GM10847 (cell line): ENCODE measurements around the gene KIF26B.

Experiments used
- POLR2A ChIP-seq: IDR thresholded peaks from 2 replicates; pipeline ENCODE4 v1.6.1; 2011; ENCODE audit not compliant: insufficient read length; ENCODE audit errors: extremely low read depth

The KIF26B gene

DNA sequence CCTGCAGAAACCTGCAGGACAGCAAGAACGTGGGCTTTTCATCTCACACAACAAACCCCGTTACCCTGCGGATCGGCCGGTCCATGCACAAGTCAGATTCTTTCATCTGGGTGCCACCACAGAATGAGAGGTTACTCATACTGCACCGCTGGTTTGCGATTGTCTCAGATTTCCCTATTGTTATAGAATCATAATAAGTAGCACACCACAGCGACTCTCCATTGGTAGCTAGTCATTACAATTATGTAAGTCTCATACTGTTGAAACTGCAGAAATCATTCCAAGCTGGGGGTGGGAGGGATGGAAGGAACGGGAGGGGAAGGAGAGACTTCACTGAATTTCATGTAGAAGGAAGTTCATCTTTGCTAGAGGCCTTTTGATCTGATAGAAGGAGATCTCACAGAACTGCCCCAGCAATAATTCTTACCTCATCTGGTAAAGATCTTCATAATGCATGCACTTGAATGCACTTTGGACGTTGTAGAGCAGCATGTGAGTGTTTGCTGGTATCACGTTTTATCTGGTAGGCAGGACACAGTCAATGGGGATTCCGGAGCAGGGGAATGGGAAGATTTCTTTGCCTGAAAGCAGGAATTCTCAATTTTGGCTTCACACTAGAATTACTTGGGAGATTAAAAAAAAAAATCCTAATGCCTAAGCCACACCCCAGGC, 221.1 kb downstream of the KIF26B start:
- no peak for TF ChIP-seq POLR2A

DNA sequence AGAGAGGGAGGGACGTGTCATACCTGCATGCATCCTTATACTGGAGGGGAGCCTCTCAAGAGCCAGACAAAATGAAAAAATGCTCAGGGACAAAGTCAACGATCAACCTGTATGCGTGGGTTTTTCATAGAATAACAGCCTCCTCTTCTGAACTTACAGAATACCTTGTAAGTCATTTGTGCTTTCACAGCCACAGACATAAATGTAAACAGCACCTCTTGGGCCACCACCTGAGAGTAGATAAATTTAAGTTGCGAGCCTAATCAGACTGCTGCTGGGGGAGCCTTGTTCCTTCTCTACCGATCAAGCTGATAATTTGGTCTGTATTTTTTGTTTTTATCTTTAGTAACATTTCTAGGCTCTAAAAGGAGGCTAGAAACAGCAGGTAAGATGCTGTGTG, 223.1 kb downstream of the KIF26B start:
- no peak for TF ChIP-seq POLR2A

DNA sequence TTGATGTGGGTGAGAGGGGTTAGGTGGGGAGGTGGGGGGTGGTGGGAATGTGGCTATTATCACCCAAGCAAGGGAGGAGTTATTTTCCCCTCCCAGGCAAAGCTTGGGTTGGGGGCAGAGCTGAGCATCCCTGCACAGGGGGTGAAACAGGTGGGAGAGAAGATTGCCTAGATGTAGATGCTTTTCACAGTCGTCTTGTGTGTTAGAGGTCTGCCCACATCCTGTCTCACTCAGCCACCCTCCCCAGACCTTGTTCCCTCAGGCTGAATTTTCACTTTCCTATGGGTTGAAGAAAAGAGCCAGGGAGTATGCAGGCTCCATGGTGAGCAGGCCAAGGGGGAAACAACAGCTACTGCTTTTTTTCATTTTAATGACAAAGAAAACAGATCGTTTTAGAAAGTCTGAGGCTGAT, 223.5 kb downstream of the KIF26B start:
- no peak for TF ChIP-seq POLR2A

DNA sequence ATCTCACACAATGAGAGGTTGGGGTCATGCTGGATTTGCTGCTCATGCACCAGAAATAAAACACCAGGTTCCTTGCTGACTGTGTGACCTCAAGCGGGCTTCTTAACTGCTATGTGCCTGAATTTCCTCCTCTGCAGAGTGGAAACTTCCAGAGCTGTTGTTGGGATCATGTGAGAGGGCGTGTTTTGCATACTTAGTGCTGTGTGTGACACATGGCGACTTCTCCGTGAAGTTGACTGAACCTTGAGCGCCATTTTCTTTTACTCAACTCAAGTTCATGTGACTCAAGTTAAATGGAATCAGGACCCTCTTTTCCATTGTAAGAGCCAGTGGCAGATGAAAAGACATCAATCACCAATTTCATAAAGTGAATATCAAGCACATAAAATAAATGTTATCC, 224.0 kb downstream of the KIF26B start:
- no peak for TF ChIP-seq POLR2A

DNA sequence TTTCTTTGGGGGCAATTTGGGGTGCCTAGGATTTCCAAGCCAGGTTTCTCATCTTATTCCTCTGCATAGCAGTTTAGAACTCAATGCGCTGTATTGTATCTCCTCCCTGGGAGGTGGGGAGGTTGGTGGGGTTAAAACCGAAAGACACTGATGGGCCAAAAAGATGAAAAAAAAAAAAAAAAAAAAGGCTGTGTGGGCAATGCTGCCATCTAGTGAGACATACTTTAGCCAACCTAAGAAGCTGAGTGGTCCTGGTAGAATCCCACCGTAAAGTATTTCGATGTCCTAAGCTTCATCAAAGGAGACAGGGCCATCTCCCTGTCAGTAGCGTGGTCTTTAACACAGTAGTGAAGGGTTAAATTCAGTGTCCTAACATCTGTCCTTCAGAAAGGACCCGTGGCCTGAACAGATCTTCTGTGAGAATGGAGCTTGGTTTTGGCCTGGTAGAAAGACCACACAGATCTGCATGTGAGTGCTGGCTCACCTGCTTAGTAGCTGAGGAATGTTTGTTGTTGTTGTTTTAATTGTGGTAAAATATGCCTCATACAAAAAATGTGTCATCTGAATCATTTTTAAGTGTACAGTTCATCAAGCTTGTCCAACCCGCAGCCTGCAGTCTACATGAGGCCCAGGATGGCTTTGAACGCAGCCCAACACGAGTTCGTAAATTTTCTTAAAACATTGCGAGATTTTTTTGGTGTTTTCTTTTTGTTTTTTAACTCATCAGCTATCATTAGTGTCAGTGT, 226.2 kb downstream of the KIF26B start:
- TF ChIP-seq POLR2A = no peak

DNA sequence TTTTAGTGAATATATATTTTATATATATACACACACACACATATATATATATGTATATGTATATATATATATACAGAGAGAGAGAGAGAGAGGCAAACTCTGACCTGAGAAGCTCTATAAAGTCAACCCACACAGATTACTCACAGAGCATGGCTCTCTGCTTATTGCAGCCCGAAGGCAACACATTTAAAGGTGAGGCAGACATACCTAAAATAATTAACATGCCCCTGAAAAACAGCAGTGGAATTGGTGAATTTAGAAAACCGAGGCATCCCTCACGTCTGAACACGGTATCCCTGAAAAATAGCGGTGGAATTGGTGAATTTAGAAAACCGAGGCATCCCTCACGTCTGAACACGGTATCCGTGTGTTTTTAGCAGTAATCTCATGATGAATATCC, 228.2 kb downstream of the KIF26B start:
- no peak for TF ChIP-seq POLR2A

DNA sequence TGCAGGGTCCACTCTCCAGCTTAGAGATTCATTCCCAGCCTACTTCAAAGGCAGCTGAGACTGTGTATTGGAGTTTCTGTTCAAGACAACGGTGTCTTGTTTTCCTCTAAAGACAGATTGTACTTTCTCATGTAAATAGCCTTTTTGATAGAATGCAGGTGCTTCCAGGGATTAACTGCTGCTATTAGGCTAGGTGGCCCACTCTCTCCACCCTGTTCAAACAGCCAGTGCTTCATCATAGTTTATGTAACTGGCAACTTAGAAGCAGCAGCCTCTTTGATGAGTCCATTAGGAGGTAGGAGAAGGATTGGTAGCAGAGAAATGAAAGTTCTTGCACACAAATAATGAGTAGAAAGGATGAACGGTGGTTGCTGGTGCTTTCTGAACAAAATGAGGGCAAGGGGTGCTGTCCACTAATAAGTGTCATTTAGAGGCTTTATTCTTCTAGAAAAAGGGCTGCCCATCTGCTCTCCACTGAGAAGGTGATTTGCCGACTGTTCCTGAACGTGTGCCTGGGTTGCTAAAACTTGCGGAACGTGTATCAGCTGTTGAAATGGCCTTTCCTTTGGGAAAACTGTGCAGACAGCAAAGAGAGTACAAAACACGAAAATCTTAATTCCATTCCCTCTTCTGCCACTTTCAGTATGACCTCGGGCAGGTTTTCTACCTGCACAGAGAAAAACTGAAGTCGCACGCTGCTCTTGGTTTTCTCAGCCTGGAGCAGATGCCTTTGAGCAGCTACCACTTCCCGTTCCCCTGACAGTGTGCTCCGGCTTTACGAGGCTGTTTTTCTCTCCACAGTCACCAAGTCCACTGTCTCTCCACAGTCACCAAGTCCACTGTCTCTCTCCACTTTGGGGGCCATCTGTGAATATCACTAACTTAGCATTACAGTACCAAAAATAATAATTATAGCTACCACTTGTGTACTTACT, 228.9 kb downstream of the KIF26B start:
- no peak for TF ChIP-seq POLR2A

DNA sequence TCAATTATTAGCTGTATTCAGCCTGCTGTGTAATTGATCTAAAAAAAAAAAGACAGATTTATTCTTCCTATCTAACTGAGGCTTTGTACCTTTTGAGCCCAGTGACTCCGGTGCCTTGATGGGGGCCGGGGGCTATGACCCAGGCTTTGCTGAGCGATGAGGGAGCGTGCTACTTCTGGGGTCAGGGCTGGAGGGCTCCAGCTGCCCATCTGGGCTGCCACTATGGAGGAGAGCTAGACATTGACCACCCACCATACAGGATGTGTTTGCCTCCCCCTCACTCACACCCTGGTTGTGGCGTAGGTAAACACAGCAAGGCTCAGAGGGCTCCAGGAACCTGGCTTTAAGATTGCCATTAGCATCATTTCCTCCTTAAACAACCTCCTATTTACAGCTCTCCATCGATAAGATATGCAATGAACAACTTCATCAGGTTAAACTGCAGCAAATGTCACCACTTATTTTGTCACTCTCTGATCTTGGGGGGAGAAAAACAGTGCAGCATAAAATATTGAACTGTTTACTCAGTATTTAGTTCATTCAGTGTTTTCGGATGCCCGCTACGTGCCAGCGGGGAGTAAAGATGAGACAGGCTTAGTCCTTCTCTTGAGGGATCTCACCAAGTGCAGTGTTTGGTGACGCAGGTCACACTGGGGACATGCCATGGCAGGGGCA, 231.6 kb downstream of the KIF26B start:
- TF ChIP-seq POLR2A = no peak

DNA sequence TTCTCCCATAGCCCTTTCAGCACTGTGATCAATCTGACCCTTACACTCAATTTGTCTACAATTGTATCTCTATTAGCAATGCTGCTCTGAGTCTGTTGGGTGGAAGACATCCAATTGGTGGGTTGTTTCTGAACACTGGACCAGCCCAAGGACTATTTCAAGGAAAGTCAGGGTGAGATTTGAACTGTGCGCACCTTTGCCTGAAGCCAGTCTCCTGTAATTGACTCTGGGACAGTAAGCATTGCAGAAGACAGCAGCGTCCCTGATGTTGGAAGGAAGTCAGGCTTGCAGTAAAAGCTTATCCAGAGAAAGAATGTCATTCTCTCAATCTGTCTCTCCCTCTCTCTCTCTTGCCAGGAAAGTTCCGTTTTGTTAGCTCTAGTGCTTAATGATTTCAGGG, 233.9 kb downstream of the KIF26B start:
- no peak for TF ChIP-seq POLR2A

DNA sequence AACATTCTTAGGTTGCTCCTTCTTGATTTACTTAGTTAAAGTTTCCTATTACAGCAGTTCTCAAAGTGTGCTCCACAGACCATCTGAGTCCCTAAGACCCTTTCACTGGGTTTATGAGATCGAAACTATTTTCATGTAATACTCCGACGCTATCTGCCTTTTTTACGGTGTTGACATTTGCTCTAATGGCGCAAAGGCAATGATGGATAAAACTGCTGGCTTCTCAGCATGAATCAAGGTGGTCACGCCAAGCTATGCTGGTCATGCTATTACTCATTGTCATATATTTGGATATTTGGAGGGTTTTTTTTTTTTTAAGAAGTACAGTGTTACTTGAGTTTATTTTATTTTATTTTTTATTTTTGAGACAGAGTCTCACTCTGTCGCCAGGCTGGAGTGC, 235.1 kb downstream of the KIF26B start:
- TF ChIP-seq POLR2A = no peak

DNA sequence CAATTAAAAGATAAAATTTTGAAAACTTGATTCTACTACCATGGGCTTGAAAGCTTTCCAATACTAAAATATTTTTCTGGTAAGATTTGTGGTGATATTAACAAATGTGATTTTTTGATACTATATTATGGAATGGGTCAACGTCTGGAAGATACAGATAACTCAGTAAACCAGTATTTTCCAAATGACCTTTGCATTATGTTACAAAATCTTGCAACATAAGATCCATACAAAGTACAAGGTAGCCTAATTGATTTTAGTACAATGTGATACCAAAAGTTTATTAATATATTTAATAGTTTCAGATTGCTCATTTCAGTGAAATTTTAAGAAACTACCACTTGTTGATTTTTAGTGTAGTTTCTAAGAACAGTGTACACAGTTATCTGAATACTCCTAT, 236.2 kb downstream of the KIF26B start:
- no peak for TF ChIP-seq POLR2A

DNA sequence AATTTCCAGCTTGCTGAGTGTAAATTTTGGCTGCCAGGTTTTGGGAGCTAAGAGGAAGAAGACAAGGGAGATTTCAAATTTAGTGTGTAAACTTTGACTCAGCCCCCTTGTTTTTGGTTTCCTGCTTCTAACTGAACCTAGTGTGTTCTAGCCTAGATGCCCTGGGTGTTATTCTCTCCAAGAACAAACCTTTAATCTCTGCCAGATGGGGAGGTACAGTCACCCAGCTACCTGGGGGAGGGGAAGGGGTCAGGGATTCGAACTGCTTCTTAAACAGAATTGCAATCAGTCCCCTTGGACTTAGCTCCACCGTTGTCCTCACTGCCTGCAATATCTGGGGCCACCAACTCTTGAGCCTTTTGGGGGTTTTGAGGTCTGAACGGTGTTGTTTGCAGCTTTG, 238.9 kb downstream of the KIF26B start:
- no peak for TF ChIP-seq POLR2A

DNA sequence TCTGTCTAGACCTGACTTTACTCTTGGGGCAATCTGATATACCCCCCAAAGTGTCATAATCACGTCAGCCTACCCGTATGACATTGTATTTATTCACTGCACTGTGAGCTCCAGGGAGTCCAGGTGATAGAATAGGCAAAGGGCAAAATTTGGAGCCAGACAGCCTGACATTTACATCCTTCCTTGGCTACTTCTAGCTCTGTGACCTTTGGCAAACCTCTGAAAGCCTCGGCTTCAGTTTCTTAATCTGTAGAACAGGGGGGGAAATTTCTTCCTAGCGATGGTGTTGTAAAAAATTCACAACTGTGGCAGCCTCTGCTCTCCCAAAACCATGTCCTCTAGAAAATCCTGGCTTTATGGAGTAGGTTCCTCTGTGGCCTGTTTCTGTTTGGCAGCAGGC, 240.9 kb downstream of the KIF26B start:
- no peak for TF ChIP-seq POLR2A

DNA sequence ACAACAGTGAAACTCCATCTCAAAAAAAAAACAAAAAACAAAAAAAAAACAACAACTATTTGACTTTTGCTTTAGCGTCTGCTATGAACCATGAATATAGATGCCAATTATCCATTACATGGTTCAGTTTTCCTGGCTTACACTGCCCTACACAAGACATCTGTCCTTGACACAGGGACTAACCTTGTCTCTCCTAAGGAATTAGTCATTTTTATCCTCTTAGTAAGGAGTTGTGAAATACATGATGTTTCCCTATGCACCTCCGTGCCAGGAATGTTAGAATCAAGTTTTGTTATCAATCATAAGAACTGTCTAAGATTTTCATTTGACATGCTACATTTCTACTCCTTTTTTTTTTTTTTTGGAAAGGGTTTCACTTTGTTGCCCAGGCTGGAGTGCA, 241.8 kb downstream of the KIF26B start:
- no peak for TF ChIP-seq POLR2A

DNA sequence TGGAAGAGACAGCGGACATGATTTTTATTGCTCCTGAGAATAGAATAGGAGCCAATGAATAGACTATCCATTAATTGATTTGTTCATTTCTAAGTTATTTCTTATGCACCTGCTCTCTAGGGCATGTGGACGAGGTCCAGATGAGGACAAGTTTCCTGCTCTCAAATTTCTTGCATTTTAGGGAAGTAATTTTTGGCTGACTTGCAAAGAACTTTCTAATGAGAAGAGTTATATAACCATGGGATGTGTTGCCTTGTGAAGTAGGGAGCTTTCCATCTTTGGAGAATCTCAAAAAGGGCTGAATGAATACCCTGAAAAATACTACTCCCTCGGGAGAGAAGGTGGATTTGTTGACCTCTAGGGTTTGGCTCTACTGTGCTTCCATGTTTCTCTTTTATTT, 243.0 kb downstream of the KIF26B start:
- TF ChIP-seq POLR2A = no peak
